MM.1S (cell line): ENCODE data around the gene IL2RA.

Source experiments
- DNase-seq: peaks from one replicate; pipeline ENCODE4 v3.0.0-alpha.2; 2015
- H2AFZ ChIP-seq: fragments of 300-600 bp; sonication (generic); 2 replicates; pipeline ENCODE4 v1.6.0; 2016; ENCODE audit warnings: antibody characterized with exemption, low read length
- H3F3A ChIP-seq: fragments of 300-600 bp; sonication (generic); 2 replicates; pipeline ENCODE4 v1.6.1; 2016; ENCODE audit warnings: mild to moderate bottlenecking, antibody characterized with exemption, low read length, moderate library complexity, mixed read lengths; ENCODE audit not compliant: insufficient read depth
- H3K27ac ChIP-seq: fragments of 300-600 bp; sonication (generic); 2 replicates; pipeline ENCODE4 v1.5.1; 2016; ENCODE audit warnings: mild to moderate bottlenecking, low read length
- H3K27me3 ChIP-seq: fragments of 300-600 bp; sonication (generic); replicated peaks from 2 replicates; pipeline ENCODE4 v1.6.0; 2016; ENCODE audit warnings: low read length; ENCODE audit not compliant: insufficient read depth
- H3K36me3 ChIP-seq: fragments of 300-600 bp; sonication (generic); replicated peaks from 2 replicates; pipeline ENCODE4 v1.6.1; 2016; ENCODE audit warnings: mild to moderate bottlenecking, low read length, mixed read lengths; ENCODE audit not compliant: insufficient read depth
- H3K4me1 ChIP-seq: fragments of 300-600 bp; sonication (generic); 2 replicates; pipeline ENCODE4 v1.6.1; 2016; ENCODE audit warnings: low read length, mixed read lengths
- H3K4me2 ChIP-seq: fragments of 300-600 bp; sonication (generic); 2 replicates; pipeline ENCODE4 v1.6.0; 2016; ENCODE audit warnings: low read depth, low read length
- H3K4me3 ChIP-seq: fragments of 300-600 bp; sonication (generic); 2 replicates; pipeline ENCODE4 v1.5.1; 2016; ENCODE audit warnings: low read length, mixed read lengths
- H3K79me2 ChIP-seq: fragments of 300-600 bp; sonication (generic); 2 replicates; pipeline ENCODE4 v1.6.1; 2016; ENCODE audit warnings: mixed run types, low read length, mixed read lengths
- H3K9ac ChIP-seq: fragments of 300-600 bp; sonication (generic); 2 replicates; pipeline ENCODE4 v1.6.1; 2016; ENCODE audit warnings: low read length, mixed read lengths
- H3K9me2 ChIP-seq: fragments of 300-600 bp; sonication (generic); replicated peaks from 2 replicates; pipeline ENCODE4 v1.6.1; 2016; ENCODE audit warnings: mild to moderate bottlenecking, low read length, mixed read lengths; ENCODE audit not compliant: insufficient read depth
- H3K9me3 ChIP-seq: fragments of 300-600 bp; sonication (generic); replicated peaks from 2 replicates; pipeline ENCODE4 v1.6.1; 2016; ENCODE audit warnings: mild to moderate bottlenecking, low read length, mixed read lengths; ENCODE audit not compliant: insufficient read depth
- H4K20me1 ChIP-seq: fragments of 300-600 bp; sonication (generic); 2 replicates; pipeline ENCODE4 v1.6.1; 2016; ENCODE audit warnings: mild to moderate bottlenecking, low read length, moderate library complexity, mixed read lengths; ENCODE audit not compliant: insufficient read depth
- EZH2 ChIP-seq: fragments of 300-600 bp; sonication (generic); optimal IDR thresholded peaks from 2 replicates; pipeline ENCODE3; 2017; ENCODE audit warnings: low read depth, mild to moderate bottlenecking, antibody characterized with exemption, low read length, mixed read lengths
- EZH2phosphoT487 ChIP-seq: fragments of 300-600 bp; sonication (generic); IDR thresholded peaks from 2 replicates; pipeline ENCODE4 v1.6.1; 2018; ENCODE audit warnings: antibody characterized with exemption, low read length
- TF ChIP-seq, protein P1 (sequence below): fragments of 300-600 bp; sonication (generic); IDR thresholded peaks from 2 replicates; pipeline ENCODE4 v1.5.1; 2016; ENCODE audit warnings: antibody characterized with exemption, low read length, mixed read lengths

IL2RA gene

DNA sequence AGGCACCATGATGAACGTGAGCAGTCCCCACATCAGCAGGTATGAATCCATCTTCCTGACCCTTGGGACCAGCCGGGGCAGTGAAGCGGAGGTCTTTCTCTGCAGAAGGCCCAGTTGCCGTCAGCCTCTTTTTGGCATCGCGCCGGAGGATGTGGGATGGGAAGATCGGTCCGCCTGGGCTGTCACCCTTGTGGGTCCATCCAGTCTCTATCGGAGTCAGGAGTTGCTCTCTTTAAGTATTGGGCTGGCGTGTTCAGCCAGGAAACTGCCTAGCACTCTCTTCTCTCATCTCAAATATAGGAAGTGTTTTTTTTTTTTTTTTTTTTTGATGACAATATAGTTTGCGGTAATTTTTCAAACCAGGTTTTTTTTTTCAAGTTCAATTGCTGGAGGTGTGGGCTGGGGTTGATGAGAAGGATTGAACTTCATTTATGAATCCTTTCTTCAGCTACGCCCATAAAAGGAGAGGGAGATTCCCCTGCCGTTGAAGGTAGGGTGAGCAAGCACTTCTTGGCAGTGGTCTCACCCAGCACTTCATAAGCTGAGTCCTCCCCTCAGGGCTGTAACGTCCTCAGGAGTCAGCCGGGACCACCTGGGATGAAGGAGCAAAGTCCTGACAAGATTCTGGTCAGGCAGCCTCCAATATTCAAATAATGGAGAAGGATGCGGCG lies at the start of gene IL2RA:
Gene IL2RA (minus strand): TSS at position 267 of the 671 bp plus-strand sequence. CDS start 216 bp downstream, at position 51.
- Histone ChIP-seq H4K20me1 (no peaks in the 10 kb centered on the region), H3K4me2 (no peak within 1 kb of the TSS), H3K27me3 (peaks cover 59% of the 10 kb centered on the region), H3K4me3 (no peak within 1 kb of the TSS), H3K4me1 (no peaks in the 10 kb centered on the region), H3K9me2 (no peaks in the 10 kb centered on the region), H2AFZ (no peak within 1 kb of the TSS), H3K9me3 (no peaks in the 10 kb centered on the region), H3F3A (no peaks in the 10 kb centered on the region), H3K9ac (no peak within 1 kb of the TSS), H3K36me3 (no peaks in the 10 kb centered on the region), H3K27ac (no peak within 1 kb of the TSS), H3K79me2 (no peaks in the 10 kb centered on the region)
- no peak for DNase-seq
- TF ChIP-seq EZH2phosphoT487 (no peak), EZH2 (no peak)
- TF ChIP-seq, protein P1, sequence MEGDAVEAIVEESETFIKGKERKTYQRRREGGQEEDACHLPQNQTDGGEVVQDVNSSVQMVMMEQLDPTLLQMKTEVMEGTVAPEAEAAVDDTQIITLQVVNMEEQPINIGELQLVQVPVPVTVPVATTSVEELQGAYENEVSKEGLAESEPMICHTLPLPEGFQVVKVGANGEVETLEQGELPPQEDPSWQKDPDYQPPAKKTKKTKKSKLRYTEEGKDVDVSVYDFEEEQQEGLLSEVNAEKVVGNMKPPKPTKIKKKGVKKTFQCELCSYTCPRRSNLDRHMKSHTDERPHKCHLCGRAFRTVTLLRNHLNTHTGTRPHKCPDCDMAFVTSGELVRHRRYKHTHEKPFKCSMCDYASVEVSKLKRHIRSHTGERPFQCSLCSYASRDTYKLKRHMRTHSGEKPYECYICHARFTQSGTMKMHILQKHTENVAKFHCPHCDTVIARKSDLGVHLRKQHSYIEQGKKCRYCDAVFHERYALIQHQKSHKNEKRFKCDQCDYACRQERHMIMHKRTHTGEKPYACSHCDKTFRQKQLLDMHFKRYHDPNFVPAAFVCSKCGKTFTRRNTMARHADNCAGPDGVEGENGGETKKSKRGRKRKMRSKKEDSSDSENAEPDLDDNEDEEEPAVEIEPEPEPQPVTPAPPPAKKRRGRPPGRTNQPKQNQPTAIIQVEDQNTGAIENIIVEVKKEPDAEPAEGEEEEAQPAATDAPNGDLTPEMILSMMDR, result no peak

DNA sequence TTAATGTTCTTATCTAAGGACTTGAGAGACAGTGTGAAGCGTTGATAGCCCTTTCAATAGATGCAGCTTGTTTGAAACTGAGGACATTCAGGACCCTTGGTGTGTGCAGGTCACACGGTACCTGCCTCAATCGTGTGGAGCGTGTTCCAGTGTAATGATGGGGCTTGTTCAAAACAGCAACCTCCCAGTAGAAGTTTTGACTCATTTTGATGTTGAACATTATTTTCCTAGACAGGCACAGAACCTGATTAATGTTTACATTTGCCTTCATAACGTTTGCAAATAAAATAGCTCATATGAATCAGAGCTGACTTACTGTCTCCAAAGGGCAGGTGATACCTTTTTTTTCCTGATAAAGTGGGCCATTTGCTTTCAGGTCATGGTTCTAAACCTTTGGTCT lies 48.0 kb upstream of the IL2RA start:
- Histone ChIP-seq H3K79me2 (peaks cover 29% of the 10 kb centered on the region), H3K27ac (no peak overlapping the region)
- DNase-seq, result no peak

DNA sequence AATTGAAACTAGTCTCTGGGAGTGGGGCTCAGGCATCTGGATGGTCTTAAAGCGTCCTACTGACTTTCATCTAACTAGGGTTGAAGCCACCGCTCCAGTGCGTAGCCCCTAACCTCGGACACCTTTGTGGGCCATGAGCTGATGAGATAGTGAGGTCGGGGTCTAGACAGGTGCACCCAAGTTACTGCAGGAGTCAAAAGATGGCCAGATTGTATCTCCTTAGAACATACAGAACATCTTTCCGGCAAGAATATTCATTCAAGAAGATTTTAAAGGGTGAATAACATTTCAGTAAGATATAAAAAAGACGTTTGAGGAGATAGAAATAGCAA lies 47.2 kb upstream of the IL2RA start:
- no peaks in the 10 kb centered on the region for H3K9me2 ChIP-seq
- no peak for DNase-seq
- H2AFZ ChIP-seq, result no peak overlapping the region
- no peak overlapping the region for H3K27ac ChIP-seq
- no peaks in the 10 kb centered on the region for H3F3A ChIP-seq
- H3K4me2 ChIP-seq, result no peak overlapping the region
- H3K4me1 ChIP-seq, result 0 out of 2 replicates have a peak, but pooled peaks cover 3% of the 10 kb centered on the region
- H4K20me1 ChIP-seq, result 0 out of 2 replicates have a peak, but pooled peaks cover 4% of the 10 kb centered on the region
- H3K9me3 ChIP-seq, result no peaks in the 10 kb centered on the region
- H3K9ac ChIP-seq, result no peak overlapping the region
- peaks cover 30% of the 10 kb centered on the region for H3K79me2 ChIP-seq
- no peaks in the 10 kb centered on the region for H3K27me3 ChIP-seq
- peaks cover 16% of the 10 kb centered on the region for H3K36me3 ChIP-seq
- no peak for TF ChIP-seq EZH2phosphoT487
- H3K4me3 ChIP-seq, result no peak overlapping the region

More for the DNA sequence above, 48.0 kb upstream of the IL2RA start:
- Histone ChIP-seq H3K9me2 (no peaks in the 10 kb centered on the region), H3K9me3 (no peaks in the 10 kb centered on the region), H3K4me1 (0 out of 2 replicates have a peak, but pooled peaks cover 3% of the 10 kb centered on the region), H3K9ac (no peak overlapping the region), H4K20me1 (0 out of 2 replicates have a peak, but pooled peaks cover 4% of the 10 kb centered on the region), H3K4me3 (no peak overlapping the region), H3K4me2 (no peak overlapping the region), H3K36me3 (peaks cover 22% of the 10 kb centered on the region), H2AFZ (no peak overlapping the region), H3F3A (no peaks in the 10 kb centered on the region), H3K27me3 (no peaks in the 10 kb centered on the region)
- no peak for TF ChIP-seq EZH2
- TF ChIP-seq EZH2phosphoT487, result no peak
- TF ChIP-seq, protein P1, result no peak
